ENCODE data around the gene SPRYD4.
"Not testable (repeated sequence)": the region's sequence is repeated elsewhere in the genome, so short reads cannot be mapped to it uniquely, and the experiment has no call there.

SPRYD4 gene

GRCh38 chr12:56434828-56435227, 33.5 kb upstream of the SPRYD4 start:
- no peak overlapping the region for H3K4me3 ChIP-seq (replicated peaks; ENCODE audit: low read depth, low read length)
- no peak for TF ChIP-seq CTCF (IDR thresholded peaks at IDR 0.05; ENCODE audit: low read depth, low read length, missing control alignments)
- DNase-seq (ENCODE audit: extremely low read depth, low read depth) = no peak

DNA sequence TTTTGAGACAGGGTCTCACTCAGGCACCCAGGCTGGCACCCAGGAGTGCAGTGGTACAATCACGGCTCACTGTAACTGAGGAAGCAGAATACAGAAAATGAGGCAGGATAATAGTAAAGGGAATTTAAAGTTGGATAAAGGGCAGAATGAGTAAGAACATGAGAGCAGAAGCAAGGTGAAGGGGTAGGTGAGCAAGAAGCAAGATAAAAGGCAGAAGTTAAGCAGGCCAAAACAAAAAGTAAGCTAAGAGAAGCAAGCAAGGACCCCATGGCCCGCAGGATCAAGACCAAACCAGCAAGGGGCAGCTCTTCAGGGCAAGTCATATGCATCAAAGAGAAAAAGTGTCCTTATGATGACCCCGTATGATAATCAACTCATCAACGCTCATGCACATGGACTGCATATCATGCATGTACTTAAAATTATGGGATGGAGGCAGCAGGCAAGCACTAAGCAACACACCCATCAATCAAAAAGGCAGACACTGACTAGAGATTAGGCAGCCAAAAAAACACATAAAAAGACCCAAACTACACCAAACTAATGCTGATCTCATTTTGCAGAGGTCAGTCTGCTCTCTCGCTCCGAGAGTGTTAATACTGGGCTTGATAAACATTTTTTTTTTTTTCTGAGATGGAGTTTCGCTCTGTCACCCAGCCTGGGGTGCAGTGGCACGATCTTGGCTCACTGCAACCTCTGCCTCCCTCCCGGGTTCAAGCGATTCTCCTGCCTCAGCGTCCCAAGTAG, 30.8 kb upstream of the SPRYD4 start:
- no peak for TF ChIP-seq CTCF (IDR thresholded peaks at IDR 0.05; ENCODE audit: low read depth, low read length, missing control alignments)
- no peak for DNase-seq (ENCODE audit: extremely low read depth, low read depth)
- H3K4me3 ChIP-seq (replicated peaks; ENCODE audit: low read depth, low read length) = no peak overlapping the region

DNA sequence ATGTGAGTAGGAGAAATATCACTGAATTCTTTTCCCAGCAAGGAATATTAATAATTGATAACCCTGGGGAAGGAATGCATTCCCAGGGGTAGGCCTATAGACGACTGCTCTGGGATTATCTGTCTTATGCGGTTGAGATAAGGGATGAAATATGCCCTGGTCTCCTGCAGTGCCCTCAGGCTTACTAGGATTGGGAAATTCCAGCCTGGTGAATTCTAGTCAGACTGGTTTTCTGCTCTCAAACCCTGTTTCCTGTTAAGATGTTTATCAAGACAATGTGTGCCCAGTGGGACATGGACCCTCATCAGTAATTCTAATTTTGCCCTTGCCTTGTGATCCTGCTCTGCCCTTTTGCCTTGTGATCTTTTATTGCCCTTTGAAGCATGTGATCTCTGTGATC, 25.2 kb upstream of the SPRYD4 start:
- not testable (repeated sequence) for H3K4me3 ChIP-seq (replicated peaks; ENCODE audit: low read depth, low read length); DNase-seq (ENCODE audit: extremely low read depth, low read depth)

DNA sequence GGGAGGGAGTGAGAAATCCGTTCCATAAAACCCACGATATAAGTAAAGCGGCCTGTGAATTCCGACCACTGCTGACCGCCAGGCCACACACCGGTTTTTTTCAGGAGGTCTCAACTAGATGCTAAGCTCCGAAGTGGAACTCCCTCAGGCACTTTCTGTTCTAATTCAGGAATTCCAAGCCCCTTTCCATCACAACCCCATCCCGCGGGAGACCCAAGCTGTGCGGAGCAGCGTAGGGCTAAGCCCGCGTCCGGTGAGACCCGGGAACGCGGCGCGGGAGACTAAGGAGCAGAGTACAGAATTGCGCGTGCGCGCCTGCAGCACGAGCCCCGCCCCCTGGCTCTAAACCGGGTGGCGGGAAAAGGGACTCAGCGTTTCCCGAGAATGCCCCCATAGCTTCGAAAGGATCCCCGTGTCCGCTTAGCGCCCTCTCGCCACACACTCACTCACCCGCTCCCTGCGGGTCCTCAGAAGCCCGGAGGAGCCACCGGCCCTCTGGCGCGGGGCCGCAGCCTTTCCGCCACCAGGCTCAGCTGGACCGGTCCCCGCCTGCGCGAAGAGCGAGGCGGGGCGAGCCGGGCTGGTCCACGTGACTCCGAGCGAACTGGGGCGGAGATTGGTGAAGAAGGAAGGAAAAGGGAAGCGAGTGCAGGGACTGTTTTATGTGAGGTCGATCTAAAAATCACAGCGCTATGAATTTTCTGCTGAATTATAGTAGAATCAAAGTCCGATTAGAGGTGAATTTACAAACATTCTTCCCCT, 19.3 kb upstream of the SPRYD4 start, which contains the start of gene TIMELESS:
Gene TIMELESS (minus strand): TSS at position 567 of the 762 bp plus-strand sequence. CDS start 15,256 bp downstream, outside the sequence.
- H3K4me3 ChIP-seq (replicated peaks; ENCODE audit: low read depth, low read length) = peak within 1 kb of the TSS; percentile 71
- no peak for TF ChIP-seq CTCF (IDR thresholded peaks at IDR 0.05; ENCODE audit: low read depth, low read length, missing control alignments)
- peak; percentile 46 for DNase-seq (ENCODE audit: extremely low read depth, low read depth)

DNA sequence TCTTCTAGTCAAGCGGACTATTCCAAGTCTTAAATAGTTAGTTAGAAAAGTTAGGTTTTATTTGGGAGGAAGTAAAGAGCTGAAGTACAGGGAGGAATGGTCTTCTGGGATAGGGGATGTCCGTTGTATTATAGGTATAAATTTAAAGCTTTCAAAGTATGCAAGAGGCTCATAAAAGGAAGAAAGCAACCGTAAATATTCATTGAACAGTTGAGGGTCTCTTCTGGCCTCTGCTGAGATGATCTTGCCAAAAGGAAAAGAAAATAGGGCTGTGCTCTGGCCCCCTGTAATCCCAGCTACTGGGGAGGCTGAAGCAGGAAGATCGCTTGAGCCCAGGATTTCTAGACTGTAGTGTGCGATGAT, 18.8 kb upstream of the SPRYD4 start:
- TF ChIP-seq CTCF (IDR thresholded peaks at IDR 0.05; ENCODE audit: low read depth, low read length, missing control alignments) = no peak
- peak overlapping the region; percentile 71 for H3K4me3 ChIP-seq (replicated peaks; ENCODE audit: low read depth, low read length)
- no peak for DNase-seq (ENCODE audit: extremely low read depth, low read depth)

- no peak for DNase-seq (ENCODE audit: extremely low read depth, low read depth)
- H3K4me3 ChIP-seq (replicated peaks; ENCODE audit: low read depth, low read length) = no peak overlapping the region
- TF ChIP-seq CTCF (IDR thresholded peaks at IDR 0.05; ENCODE audit: low read depth, low read length, missing control alignments) = no peak
Measured at GRCh38 chr12:56450241-56450640, 18.1 kb upstream of the SPRYD4 start.

DNA sequence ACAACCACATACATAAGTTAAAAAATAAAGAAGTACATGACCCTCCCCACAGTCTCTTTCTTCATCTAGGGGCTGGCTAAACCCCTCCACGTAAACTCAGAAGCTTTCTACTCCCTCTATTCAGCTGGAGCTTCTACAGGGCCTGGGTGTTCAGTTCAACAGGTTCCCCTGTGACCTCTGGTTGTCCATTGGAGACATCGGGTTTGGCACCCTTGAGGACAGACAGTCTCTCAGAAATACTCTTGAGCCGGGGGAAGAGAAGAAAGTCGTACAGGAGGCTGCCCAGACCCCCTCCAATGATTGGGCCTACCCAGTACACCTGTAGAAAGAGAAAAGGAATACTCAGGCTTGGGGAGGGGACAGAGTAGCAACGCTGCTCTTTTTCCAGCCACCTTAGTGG, 17.2 kb upstream of the SPRYD4 start:
- TF ChIP-seq CTCF (IDR thresholded peaks at IDR 0.05; ENCODE audit: low read depth, low read length, missing control alignments) = no peak
- H3K4me3 ChIP-seq (replicated peaks; ENCODE audit: low read depth, low read length) = no peak overlapping the region
- no peak for DNase-seq (ENCODE audit: extremely low read depth, low read depth)
